GM19035 (cell line): Measurements from ENCODE around the gene FBRSL1.
"Not testable (repeated sequence)": the region's sequence is repeated elsewhere in the genome, so short reads cannot be mapped to it uniquely, and the experiment has no call there.

ENCODE experiments used
- ATAC-seq: cut with Tn5 transposase; IDR thresholded peaks from one replicate; pipeline ENCODE4 v1.9.1; 2021; ENCODE audit not compliant: unreplicated experiment

The FBRSL1 gene

GRCh38 chr12:132470397-132470796 lies 19.6 kb upstream of the FBRSL1 start:
- ATAC-seq = no peak

- ATAC-seq = no peak
These were observed 18.7 kb upstream of the FBRSL1 start for GRCh38 chr12:132471011-132471857.

- ATAC-seq = no peak
These were observed 18.1 kb upstream of the FBRSL1 start for GRCh38 chr12:132471858-132472255.

GRCh38 chr12:132472386-132472785 lies 17.6 kb upstream of the FBRSL1 start:
- no peak for ATAC-seq

- ATAC-seq = no peak
These were observed 15.7 kb upstream of the FBRSL1 start for GRCh38 chr12:132474237-132474741.

- ATAC-seq = not testable (repeated sequence)
These were observed 15.1 kb upstream of the FBRSL1 start for GRCh38 chr12:132474799-132475303.

- no peak for ATAC-seq
These were observed 14.5 kb upstream of the FBRSL1 start for GRCh38 chr12:132475304-132476037.

GRCh38 chr12:132476038-132476414 lies 13.9 kb upstream of the FBRSL1 start:
- ATAC-seq = no peak

- no peak for ATAC-seq
These were observed 13.5 kb upstream of the FBRSL1 start for GRCh38 chr12:132476421-132476820.

- ATAC-seq = no peak
These were observed 12.8 kb upstream of the FBRSL1 start for GRCh38 chr12:132477017-132477702.

- no peak for ATAC-seq
These were observed 12.1 kb upstream of the FBRSL1 start for GRCh38 chr12:132477703-132478432.

GRCh38 chr12:132478433-132478803 lies 11.5 kb upstream of the FBRSL1 start:
- ATAC-seq = no peak

- ATAC-seq = no peak
These were observed 11.1 kb upstream of the FBRSL1 start for GRCh38 chr12:132478845-132479244.

- no peak for ATAC-seq
These were observed 10.7 kb upstream of the FBRSL1 start for GRCh38 chr12:132479291-132479690.

GRCh38 chr12:132479938-132480622 lies 9.9 kb upstream of the FBRSL1 start:
- ATAC-seq = no peak

- no peak for ATAC-seq
These were observed 9.3 kb upstream of the FBRSL1 start for GRCh38 chr12:132480623-132481132.

GRCh38 chr12:132481345-132481744 lies 8.6 kb upstream of the FBRSL1 start:
- ATAC-seq = no peak

GRCh38 chr12:132481771-132482745 lies 7.9 kb upstream of the FBRSL1 start:
- ATAC-seq = no peak

GRCh38 chr12:132482771-132483170 lies 7.2 kb upstream of the FBRSL1 start:
- no peak for ATAC-seq
